Activated naive CD8-positive, alpha-beta T cell treated with anti-CD3 and anti-CD28 coated beads, Interleukin-2, amount 50 U/mL, for 16 hours (primary cell): ENCODE measurements around the gene TRIM44.
"Not testable (repeated sequence)": the region's sequence is repeated elsewhere in the genome, so short reads cannot be mapped to it uniquely, and the experiment has no call there.

Experiments
- DNase-seq: peaks from one replicate; pipeline ENCODE4 v3.0.0-alpha.2; 2020; ENCODE audit warnings: low read depth, low spot score

TRIM44 gene

GRCh38 chr11:35632301-35632700, 30.3 kb upstream of the TRIM44 start:
- no peak for DNase-seq

- DNase-seq = no peak
Measured at GRCh38 chr11:35633827-35634423, 28.6 kb upstream of the TRIM44 start.

- no peak for DNase-seq
Measured at GRCh38 chr11:35635933-35636332, 26.6 kb upstream of the TRIM44 start.

GRCh38 chr11:35639591-35640179, 22.9 kb upstream of the TRIM44 start:
- DNase-seq = no peak

- no peak for DNase-seq
Measured at GRCh38 chr11:35641171-35641897, 21.2 kb upstream of the TRIM44 start.

GRCh38 chr11:35641964-35642363, 20.6 kb upstream of the TRIM44 start:
- DNase-seq = no peak

GRCh38 chr11:35647421-35648093, 15.0 kb upstream of the TRIM44 start:
- no peak for DNase-seq

- no peak for DNase-seq
Measured at GRCh38 chr11:35650006-35650405, 12.6 kb upstream of the TRIM44 start.

- DNase-seq = no peak
Measured at GRCh38 chr11:35650467-35650866, 12.1 kb upstream of the TRIM44 start.

GRCh38 chr11:35651263-35651662, 11.3 kb upstream of the TRIM44 start:
- no peak for DNase-seq

- DNase-seq = not testable (repeated sequence)
Measured at GRCh38 chr11:35652786-35653185, 9.8 kb upstream of the TRIM44 start.

GRCh38 chr11:35654711-35655110, 7.9 kb upstream of the TRIM44 start:
- no peak for DNase-seq

- DNase-seq = no peak
Measured at GRCh38 chr11:35655254-35655653, 7.3 kb upstream of the TRIM44 start.

GRCh38 chr11:35655856-35656255, 6.7 kb upstream of the TRIM44 start:
- DNase-seq = no peak

- no peak for DNase-seq
Measured at GRCh38 chr11:35658020-35658948, 4.3 kb upstream of the TRIM44 start.

- no peak for DNase-seq
Measured at GRCh38 chr11:35661534-35661933, 1.0 kb upstream of the TRIM44 start.

- DNase-seq = no peak
Measured at GRCh38 chr11:35662061-35662648, 420 bp upstream of the TRIM44 start.

- no peak for DNase-seq
Measured at GRCh38 chr11:35663408-35663702, 780 bp downstream of the TRIM44 start.

- DNase-seq = no peak
Measured at GRCh38 chr11:35664977-35665441, 2.4 kb downstream of the TRIM44 start.

GRCh38 chr11:35667257-35667656, 4.7 kb downstream of the TRIM44 start:
- DNase-seq = no peak

- not testable (repeated sequence) for DNase-seq
Measured at GRCh38 chr11:35668350-35668749, 5.8 kb downstream of the TRIM44 start.
